GM12892 (cell line): ENCODE measurements around the gene IAPP. TPM values are rescaled to one million over a fixed set of nuclear protein-coding genes. Genes with fewer than 3 reads are reported as not detected.

Source experiments
- DNase-seq: peaks from one replicate; pipeline ENCODE4 v3.0.0; 2011; ENCODE audit not compliant: insufficient read length
- FAIRE-seq: peaks from 2 replicates; lab custom pipeline; 2011; peaks lifted over from hg19 to GRCh38; lab: Jason Lieb, UNC
- POLR2A ChIP-seq: IDR thresholded peaks from 2 replicates; pipeline ENCODE4 v1.6.1; 2011; ENCODE audit warnings: low read depth, low read length, control low read depth
- POLR2AphosphoS5 ChIP-seq: IDR thresholded peaks from 2 replicates; pipeline ENCODE4 v1.6.1; 2011; ENCODE audit warnings: low read depth, low read length, control low read depth
- TAF1 ChIP-seq: IDR thresholded peaks from 2 replicates; pipeline ENCODE4 v1.6.1; 2011; ENCODE audit warnings: low read depth, mild to moderate bottlenecking, control low read depth, low read length, borderline replicate concordance
- polyA plus RNA-seq: library from polyadenylated mRNA; unstranded; fragments of >200 nt; gene quantifications from one replicate; pipeline ENCODE4 v1.2.1, GENCODE V29; 2012; ENCODE audit warnings: missing spikeins, inconsistent platforms; ENCODE audit not compliant: missing spikeins

Gene IAPP
- not detected for polyA plus RNA-seq

- TF ChIP-seq POLR2A, result no peak
- no peak for TF ChIP-seq TAF1
- TF ChIP-seq POLR2AphosphoS5, result no peak
- FAIRE-seq (no peak), DNase-seq (no peak)
Measured at GRCh38 chr12:21372602-21373001, at the start of gene IAPP. TSS of gene IAPP (plus strand) at chr12:21372902. CDS start at chr12:21373352, 450 bp downstream.

DNA sequence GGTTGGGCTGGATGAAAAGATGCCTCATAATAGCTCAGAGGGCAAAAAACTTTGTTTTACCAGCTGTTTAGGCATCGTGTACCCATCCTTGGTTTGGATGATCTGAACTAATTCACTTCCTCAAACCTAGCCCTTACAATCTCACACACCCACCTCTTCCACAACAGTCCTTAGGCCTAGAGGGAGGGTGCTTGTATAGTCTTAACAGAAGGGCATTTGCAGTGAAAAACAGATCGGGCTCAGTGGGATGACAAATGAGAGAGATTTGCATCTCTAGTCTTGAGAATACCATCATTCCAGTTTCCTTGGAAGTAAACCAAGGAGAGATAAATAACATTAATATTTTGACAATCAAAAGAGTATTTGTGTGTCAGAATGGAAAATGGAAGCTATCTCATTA lies 49.0 kb upstream of the IAPP start:
- FAIRE-seq (no peak), DNase-seq (no peak)
- no peak for TF ChIP-seq POLR2A
- TF ChIP-seq POLR2AphosphoS5, result no peak
- TF ChIP-seq TAF1, result no peak

GRCh38 chr12:21324551-21324950 lies 48.2 kb upstream of the IAPP start:
- no peak for TF ChIP-seq POLR2AphosphoS5
- TF ChIP-seq POLR2A, result no peak
- no peak for TF ChIP-seq TAF1
- no peak for DNase-seq
- FAIRE-seq, result no peak

DNA sequence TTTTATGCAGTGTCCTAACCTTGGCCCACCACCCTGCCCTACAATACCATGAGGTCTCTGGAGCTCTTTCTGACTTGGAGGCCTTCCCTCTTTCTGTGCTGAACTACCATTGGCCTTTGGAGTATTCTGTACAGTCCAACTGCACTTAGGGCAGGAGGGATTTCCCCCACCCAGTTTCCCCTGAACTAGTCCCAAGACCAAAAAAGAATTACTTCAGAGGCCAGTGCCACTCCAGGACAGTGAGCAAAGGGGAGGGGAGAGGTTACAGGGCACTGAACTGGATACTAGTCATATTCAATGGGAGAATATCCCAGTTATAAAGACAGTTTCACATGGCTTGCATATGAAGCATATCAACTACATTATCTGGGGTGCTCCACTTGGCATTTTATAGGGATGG lies 44.1 kb upstream of the IAPP start:
- TF ChIP-seq POLR2AphosphoS5 (no peak), POLR2A (no peak), TAF1 (no peak)
- no peak for FAIRE-seq
- no peak for DNase-seq

- no peak for FAIRE-seq
- DNase-seq, result no peak
- no peak for TF ChIP-seq POLR2A
- TF ChIP-seq TAF1, result no peak
- no peak for TF ChIP-seq POLR2AphosphoS5
Measured at GRCh38 chr12:21330682-21331253, 41.9 kb upstream of the IAPP start.

GRCh38 chr12:21334771-21335325 lies 37.9 kb upstream of the IAPP start, which contains the start of gene SLCO1A2:
TSS of gene SLCO1A2 (minus strand) at chr12:21334917. CDS start at chr12:21334647, 270 bp downstream.
- no peak for DNase-seq
- FAIRE-seq, result no peak
- TF ChIP-seq POLR2AphosphoS5, result no peak
- no peak for TF ChIP-seq POLR2A
- no peak for TF ChIP-seq TAF1

GRCh38 chr12:21336656-21337055 lies 36.0 kb upstream of the IAPP start:
- TF ChIP-seq POLR2AphosphoS5 (no peak), TAF1 (no peak), POLR2A (no peak)
- FAIRE-seq (no peak), DNase-seq (no peak)

DNA sequence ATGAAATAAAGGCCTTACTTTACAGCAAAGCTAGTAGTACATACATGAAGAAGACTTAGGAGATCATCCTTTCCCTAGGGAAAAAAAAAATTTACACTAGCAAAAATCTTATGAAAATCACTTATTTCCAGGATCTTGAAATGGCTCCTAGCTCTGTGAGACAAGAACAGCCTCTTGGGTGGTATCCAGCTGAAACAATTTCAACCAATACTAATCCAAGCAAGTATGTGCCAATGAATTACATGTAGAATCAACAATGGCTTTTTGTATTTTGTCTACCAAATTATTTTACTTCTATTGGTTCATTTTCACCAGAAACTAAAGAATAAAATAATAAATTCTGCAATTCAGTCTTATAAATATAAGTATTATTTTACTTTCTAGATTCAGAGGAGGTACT lies 35.2 kb upstream of the IAPP start:
- DNase-seq (no peak), FAIRE-seq (no peak)
- TF ChIP-seq TAF1, result no peak
- TF ChIP-seq POLR2AphosphoS5, result no peak
- no peak for TF ChIP-seq POLR2A

- no peak for DNase-seq
- no peak for TF ChIP-seq POLR2A
- no peak for TF ChIP-seq TAF1
- no peak for FAIRE-seq
Measured at GRCh38 chr12:21337959-21338744, 34.5 kb upstream of the IAPP start.

GRCh38 chr12:21339921-21340320 lies 32.8 kb upstream of the IAPP start:
- no peak for TF ChIP-seq POLR2AphosphoS5
- FAIRE-seq (no peak), DNase-seq (no peak)

- FAIRE-seq (no peak), DNase-seq (no peak)
- TF ChIP-seq TAF1 (no peak), POLR2A (no peak), POLR2AphosphoS5 (no peak)
Measured at GRCh38 chr12:21340403-21340802, 32.3 kb upstream of the IAPP start.

DNA sequence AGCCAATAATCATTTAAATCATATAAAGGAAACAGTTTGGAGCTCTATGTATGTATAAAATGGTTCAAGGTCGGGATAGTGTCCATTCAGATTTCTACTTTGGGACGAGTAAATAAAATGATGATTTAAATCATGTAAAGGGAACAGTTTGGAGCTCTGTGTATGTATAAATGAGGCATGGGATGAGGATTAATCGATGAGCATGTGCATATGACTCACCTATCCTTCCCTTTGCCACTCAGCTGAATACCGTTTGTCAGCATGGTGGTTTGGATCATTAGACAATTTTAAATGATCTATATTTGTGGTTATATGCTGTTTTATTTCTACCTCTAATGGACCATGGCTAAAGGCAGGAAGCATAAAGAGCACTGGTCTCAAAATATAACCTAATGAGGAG lies 30.9 kb upstream of the IAPP start:
- FAIRE-seq (no peak), DNase-seq (no peak)
- TF ChIP-seq POLR2A (no peak), POLR2AphosphoS5 (no peak), TAF1 (no peak)

GRCh38 chr12:21343636-21344035 lies 29.1 kb upstream of the IAPP start:
- DNase-seq, result no peak
- FAIRE-seq, result no peak
- TF ChIP-seq TAF1 (no peak), POLR2AphosphoS5 (no peak), POLR2A (no peak)
